Parathyroid adenoma (tissue), 2 donors: ENCODE measurements around the gene HOXB3.

ENCODE experiments used
- H2AFZ ChIP-seq: fragments of 300-600 bp; sonication (generic); one replicate; pipeline ENCODE4 v1.7.0; 2017; ENCODE audit warnings: antibody characterized with exemption, mild to moderate bottlenecking
- H3K27ac ChIP-seq: fragments of 300-600 bp; sonication (generic); one replicate; pipeline ENCODE4 v1.7.0; 2017
- H3K27me3 ChIP-seq: fragments of 300-600 bp; sonication (generic); one replicate; pipeline ENCODE4 v1.7.0; 2017; ENCODE audit warnings: low read length; ENCODE audit not compliant: control insufficient read depth, insufficient read depth
- H3K36me3 ChIP-seq: fragments of 300-600 bp; sonication (generic); one replicate; pipeline ENCODE4 v1.7.0; 2017; ENCODE audit warnings: low read length; ENCODE audit not compliant: control insufficient read depth, insufficient read depth
- H3K4me1 ChIP-seq: fragments of 300-600 bp; sonication (generic); one replicate; pipeline ENCODE4 v1.7.0; 2017; ENCODE audit warnings: control low read depth
- H3K4me2 ChIP-seq: fragments of 300-600 bp; sonication (generic); one replicate; pipeline ENCODE4 v1.7.0; 2017; ENCODE audit warnings: low read length
- H3K4me3 ChIP-seq: fragments of 300-600 bp; sonication (generic); one replicate; pipeline ENCODE4 v1.7.0; 2017; ENCODE audit warnings: low read depth, low read length
- H3K79me2 ChIP-seq: fragments of 300-600 bp; sonication (generic); one replicate; pipeline ENCODE4 v1.7.0; 2017; ENCODE audit warnings: control low read depth
- H3K9ac ChIP-seq: fragments of 300-600 bp; sonication (generic); one replicate; pipeline ENCODE4 v1.7.0; 2017; ENCODE audit warnings: mild to moderate bottlenecking
- H3K9me3 ChIP-seq: fragments of 300-600 bp; sonication (generic); one replicate; pipeline ENCODE4 v1.7.0; 2017; ENCODE audit warnings: low read length; ENCODE audit not compliant: control insufficient read depth
- CTCF ChIP-seq: fragments of 300-600 bp; sonication (generic); IDR thresholded peaks from one replicate; pipeline ENCODE4 v1.7.0; 2017; ENCODE audit warnings: antibody characterized with exemption, mild to moderate bottlenecking
- donor health status: primary hyperparathyroidism.

HOXB3 gene

DNA sequence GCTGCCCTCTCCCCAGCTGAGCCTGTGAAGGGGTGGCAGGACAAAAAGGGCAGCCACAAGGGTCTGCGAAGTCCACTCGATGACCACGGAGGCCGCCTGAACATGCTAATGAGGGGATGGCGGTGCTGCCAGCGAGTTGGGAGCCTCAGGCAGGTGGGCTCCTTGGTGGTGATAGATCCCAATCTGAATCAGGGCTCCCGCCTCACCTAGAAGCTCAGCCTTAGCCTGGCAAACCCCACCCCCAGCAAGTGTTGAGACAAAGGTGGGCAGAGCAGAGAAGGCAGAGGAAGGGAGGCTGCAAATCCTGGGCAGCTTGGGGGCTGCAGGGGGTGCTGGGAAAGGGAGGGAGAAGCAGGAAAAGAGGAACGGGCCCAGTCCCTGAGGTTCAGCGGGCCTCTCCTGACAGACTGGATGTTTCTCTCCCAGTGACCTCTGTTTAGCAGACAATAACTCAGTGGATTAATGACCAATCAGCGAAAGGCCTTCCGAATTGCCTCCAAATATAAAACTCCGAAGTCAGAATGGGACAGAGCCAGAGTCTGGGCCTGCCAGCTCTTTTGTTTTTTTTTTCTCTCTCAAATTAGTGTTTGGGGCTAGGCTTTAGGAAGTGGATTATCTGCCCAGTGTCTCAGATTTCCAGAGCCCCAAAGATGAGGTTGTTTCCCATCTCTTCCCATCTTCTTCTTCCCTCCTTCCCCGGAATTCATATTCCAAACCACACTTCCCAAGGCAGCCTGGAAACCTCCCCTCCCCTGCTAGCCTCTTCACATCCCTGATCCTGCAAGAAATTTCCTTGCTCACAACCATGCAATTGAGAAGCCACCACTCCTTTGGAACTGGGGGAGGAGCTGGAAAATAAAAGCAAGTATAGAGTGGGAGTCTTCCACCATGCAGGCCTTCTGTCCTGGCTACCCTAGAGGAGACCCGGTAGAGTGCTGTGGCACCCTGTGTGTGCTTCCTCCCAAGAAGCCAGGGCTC, 29.9 kb downstream of the HOXB3 start:
- Histone ChIP-seq H3K4me1 (no peaks in the 10 kb centered on the region), H3K9me3 (no peaks in the 10 kb centered on the region), H3K4me2 (no peak overlapping the region), H3K27me3 (no peaks in the 10 kb centered on the region), H3K27ac (no peak overlapping the region), H3K9ac (no peak overlapping the region), H3K79me2 (no peaks in the 10 kb centered on the region), H2AFZ (no peak overlapping the region), H3K4me3 (no peak overlapping the region), H3K36me3 (no peaks in the 10 kb centered on the region)
- no peak for TF ChIP-seq CTCF

- Histone ChIP-seq H3K4me3 (no peak overlapping the region), H3K9me3 (no peaks in the 10 kb centered on the region), H3K79me2 (no peaks in the 10 kb centered on the region), H3K27ac (no peak overlapping the region), H3K4me2 (no peak overlapping the region), H2AFZ (no peak overlapping the region), H3K36me3 (no peaks in the 10 kb centered on the region), H3K4me1 (no peaks in the 10 kb centered on the region), H3K27me3 (no peaks in the 10 kb centered on the region), H3K9ac (no peak overlapping the region)
- no peak for TF ChIP-seq CTCF
Measured at GRCh38 chr17:48559122-48559839, 30.8 kb downstream of the HOXB3 start.

GRCh38 chr17:48558831-48559121, 31.3 kb downstream of the HOXB3 start:
- no peak overlapping the region for H3K9ac ChIP-seq
- no peaks in the 10 kb centered on the region for H3K79me2 ChIP-seq
- no peak overlapping the region for H3K4me3 ChIP-seq
- no peaks in the 10 kb centered on the region for H3K27me3 ChIP-seq
- H3K9me3 ChIP-seq, result no peaks in the 10 kb centered on the region
- no peak for TF ChIP-seq CTCF
- H2AFZ ChIP-seq, result no peak overlapping the region
- H3K4me1 ChIP-seq, result no peaks in the 10 kb centered on the region
- H3K4me2 ChIP-seq, result no peak overlapping the region
- H3K27ac ChIP-seq, result no peak overlapping the region
- H3K36me3 ChIP-seq, result no peaks in the 10 kb centered on the region

DNA sequence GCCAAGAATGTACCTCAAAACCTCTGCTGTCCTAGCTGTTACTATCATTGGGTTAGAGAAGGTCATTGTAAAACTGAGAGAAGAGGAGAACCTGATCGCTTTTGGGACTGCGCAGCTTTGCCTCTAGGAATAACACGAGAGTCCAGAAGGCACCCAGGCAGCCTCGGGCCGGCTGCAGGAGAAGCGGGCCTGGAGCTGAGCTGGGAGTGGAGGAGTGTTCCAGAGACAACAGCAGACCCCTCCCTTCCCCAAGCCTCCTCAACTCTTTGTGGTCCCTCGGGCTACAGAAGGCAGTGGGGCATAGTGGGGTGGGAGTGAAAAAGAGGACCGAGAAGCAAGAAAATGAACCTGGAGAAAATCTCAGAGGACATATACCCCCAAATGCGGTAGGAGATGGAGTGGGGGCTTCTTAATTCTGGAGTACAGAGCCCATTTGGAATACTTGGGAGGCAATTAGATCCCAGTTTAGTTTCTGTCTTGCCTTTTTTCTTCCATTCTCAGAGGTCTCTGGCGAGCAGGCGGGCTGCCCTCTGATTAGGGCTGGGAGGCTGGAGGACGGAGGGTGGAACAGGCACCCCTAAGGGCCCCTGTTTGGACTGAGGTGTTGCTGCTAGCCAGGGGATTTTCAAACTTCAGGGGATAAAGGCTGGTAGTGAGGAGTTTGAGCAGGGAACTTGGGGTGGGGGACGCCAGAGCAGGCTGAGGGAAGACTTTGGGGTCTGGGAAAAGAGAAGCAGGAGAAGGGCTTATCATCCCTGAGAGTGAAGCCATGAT, 31.8 kb downstream of the HOXB3 start:
- Histone ChIP-seq H2AFZ (no peak overlapping the region), H3K4me2 (no peak overlapping the region), H3K79me2 (no peaks in the 10 kb centered on the region), H3K27ac (no peak overlapping the region), H3K27me3 (no peaks in the 10 kb centered on the region), H3K9me3 (no peaks in the 10 kb centered on the region), H3K9ac (no peak overlapping the region), H3K4me1 (no peaks in the 10 kb centered on the region), H3K4me3 (no peak overlapping the region), H3K36me3 (no peaks in the 10 kb centered on the region)
- TF ChIP-seq CTCF, result no peak
